Measurements from ENCODE around the gene CLPTM1L.
"Not testable (repeated sequence)": the region's sequence is repeated elsewhere in the genome, so short reads cannot be mapped to it uniquely, and the experiment has no call there.

The CLPTM1L gene

GRCh38 chr5:1366514-1366913 lies 21.6 kb upstream of the CLPTM1L start:
- Histone ChIP-seq H3K9ac (ENCODE audit: low read depth, low read length) (no peak overlapping the region), H3K36me3 (ENCODE audit: control insufficient read depth, insufficient read depth, low read length) (no peaks in the 10 kb centered on the region), H3K4me3 (ENCODE audit: low read depth, low read length) (no peak overlapping the region), H3K4me1 (ENCODE audit: control insufficient read depth, insufficient read depth, low read length) (no peaks in the 10 kb centered on the region), H3K27me3 (ENCODE audit: control insufficient read depth, insufficient read depth, low read length) (no peaks in the 10 kb centered on the region), H3K9me3 (ENCODE audit: control insufficient read depth, insufficient read depth, low read length) (no peaks in the 10 kb centered on the region)

- H3K9ac ChIP-seq (ENCODE audit: low read depth, low read length), result no peak overlapping the region
- no peaks in the 10 kb centered on the region for H3K27me3 ChIP-seq (ENCODE audit: control insufficient read depth, insufficient read depth, low read length)
- no peak overlapping the region for H3K4me3 ChIP-seq (ENCODE audit: low read depth, low read length)
Measured at GRCh38 chr5:1364211-1364610, 19.3 kb upstream of the CLPTM1L start.

GRCh38 chr5:1363581-1363980 lies 18.7 kb upstream of the CLPTM1L start:
- Histone ChIP-seq H3K9me3 (ENCODE audit: control insufficient read depth, insufficient read depth, low read length) (no peaks in the 10 kb centered on the region), H3K4me1 (ENCODE audit: control insufficient read depth, insufficient read depth, low read length) (no peaks in the 10 kb centered on the region), H3K36me3 (ENCODE audit: control insufficient read depth, insufficient read depth, low read length) (no peaks in the 10 kb centered on the region), H3K9ac (ENCODE audit: low read depth, low read length) (no peak overlapping the region), H3K4me3 (ENCODE audit: low read depth, low read length) (no peak overlapping the region), H3K27me3 (ENCODE audit: control insufficient read depth, insufficient read depth, low read length) (no peaks in the 10 kb centered on the region)

More at GRCh38 chr5:1364211-1364610, 19.3 kb upstream of the CLPTM1L start:
- Histone ChIP-seq H3K9me3 (ENCODE audit: control insufficient read depth, insufficient read depth, low read length) (no peaks in the 10 kb centered on the region), H3K36me3 (ENCODE audit: control insufficient read depth, insufficient read depth, low read length) (no peaks in the 10 kb centered on the region), H3K4me1 (ENCODE audit: control insufficient read depth, insufficient read depth, low read length) (no peaks in the 10 kb centered on the region)

- no peaks in the 10 kb centered on the region for H3K27me3 ChIP-seq (ENCODE audit: control insufficient read depth, insufficient read depth, low read length)
- H3K9ac ChIP-seq (ENCODE audit: low read depth, low read length), result no peak overlapping the region
- no peak overlapping the region for H3K4me3 ChIP-seq (ENCODE audit: low read depth, low read length)
- H3K9me3 ChIP-seq (ENCODE audit: control insufficient read depth, insufficient read depth, low read length), result no peaks in the 10 kb centered on the region
- no peaks in the 10 kb centered on the region for H3K4me1 ChIP-seq (ENCODE audit: control insufficient read depth, insufficient read depth, low read length)
- H3K36me3 ChIP-seq (ENCODE audit: control insufficient read depth, insufficient read depth, low read length), result no peaks in the 10 kb centered on the region
Measured at GRCh38 chr5:1363160-1363559, 18.3 kb upstream of the CLPTM1L start.

GRCh38 chr5:1362242-1363015 lies 17.5 kb upstream of the CLPTM1L start:
- Histone ChIP-seq H3K9me3 (ENCODE audit: control insufficient read depth, insufficient read depth, low read length) (no peaks in the 10 kb centered on the region), H3K4me1 (ENCODE audit: control insufficient read depth, insufficient read depth, low read length) (no peaks in the 10 kb centered on the region), H3K4me3 (ENCODE audit: low read depth, low read length) (no peak overlapping the region), H3K27me3 (ENCODE audit: control insufficient read depth, insufficient read depth, low read length) (no peaks in the 10 kb centered on the region), H3K9ac (ENCODE audit: low read depth, low read length) (no peak overlapping the region), H3K36me3 (ENCODE audit: control insufficient read depth, insufficient read depth, low read length) (no peaks in the 10 kb centered on the region)

- H3K36me3 ChIP-seq (ENCODE audit: control insufficient read depth, insufficient read depth, low read length), result no peaks in the 10 kb centered on the region
- no peak overlapping the region for H3K9ac ChIP-seq (ENCODE audit: low read depth, low read length)
- H3K4me1 ChIP-seq (ENCODE audit: control insufficient read depth, insufficient read depth, low read length), result no peaks in the 10 kb centered on the region
- H3K4me3 ChIP-seq (ENCODE audit: low read depth, low read length), result no peak overlapping the region
- no peaks in the 10 kb centered on the region for H3K27me3 ChIP-seq (ENCODE audit: control insufficient read depth, insufficient read depth, low read length)
- no peaks in the 10 kb centered on the region for H3K9me3 ChIP-seq (ENCODE audit: control insufficient read depth, insufficient read depth, low read length)
Measured at GRCh38 chr5:1360861-1361260, 16.0 kb upstream of the CLPTM1L start.

GRCh38 chr5:1360367-1360766 lies 15.5 kb upstream of the CLPTM1L start:
- not testable (repeated sequence) for H3K4me3 ChIP-seq (ENCODE audit: low read depth, low read length); H3K27me3 ChIP-seq (ENCODE audit: control insufficient read depth, insufficient read depth, low read length); H3K4me1 ChIP-seq (ENCODE audit: control insufficient read depth, insufficient read depth, low read length); H3K9ac ChIP-seq (ENCODE audit: low read depth, low read length); H3K36me3 ChIP-seq (ENCODE audit: control insufficient read depth, insufficient read depth, low read length); H3K9me3 ChIP-seq (ENCODE audit: control insufficient read depth, insufficient read depth, low read length)

GRCh38 chr5:1359713-1360112 lies 14.8 kb upstream of the CLPTM1L start:
- H3K9ac ChIP-seq (ENCODE audit: low read depth, low read length), result no peak overlapping the region
- no peaks in the 10 kb centered on the region for H3K9me3 ChIP-seq (ENCODE audit: control insufficient read depth, insufficient read depth, low read length)
- no peaks in the 10 kb centered on the region for H3K27me3 ChIP-seq (ENCODE audit: control insufficient read depth, insufficient read depth, low read length)
- no peaks in the 10 kb centered on the region for H3K36me3 ChIP-seq (ENCODE audit: control insufficient read depth, insufficient read depth, low read length)
- H3K4me3 ChIP-seq (ENCODE audit: low read depth, low read length), result no peak overlapping the region
- no peaks in the 10 kb centered on the region for H3K4me1 ChIP-seq (ENCODE audit: control insufficient read depth, insufficient read depth, low read length)

- Histone ChIP-seq H3K27me3 (ENCODE audit: control insufficient read depth, insufficient read depth, low read length) (no peaks in the 10 kb centered on the region), H3K36me3 (ENCODE audit: control insufficient read depth, insufficient read depth, low read length) (no peaks in the 10 kb centered on the region), H3K4me1 (ENCODE audit: control insufficient read depth, insufficient read depth, low read length) (no peaks in the 10 kb centered on the region), H3K4me3 (ENCODE audit: low read depth, low read length) (no peak overlapping the region), H3K9me3 (ENCODE audit: control insufficient read depth, insufficient read depth, low read length) (no peaks in the 10 kb centered on the region), H3K9ac (ENCODE audit: low read depth, low read length) (no peak overlapping the region)
Measured at GRCh38 chr5:1359031-1359645, 14.2 kb upstream of the CLPTM1L start.

- H3K4me1 ChIP-seq (ENCODE audit: control insufficient read depth, insufficient read depth, low read length), result no peaks in the 10 kb centered on the region
- no peak overlapping the region for H3K9ac ChIP-seq (ENCODE audit: low read depth, low read length)
- H3K36me3 ChIP-seq (ENCODE audit: control insufficient read depth, insufficient read depth, low read length), result no peaks in the 10 kb centered on the region
- no peaks in the 10 kb centered on the region for H3K27me3 ChIP-seq (ENCODE audit: control insufficient read depth, insufficient read depth, low read length)
- H3K4me3 ChIP-seq (ENCODE audit: low read depth, low read length), result no peak overlapping the region
- no peaks in the 10 kb centered on the region for H3K9me3 ChIP-seq (ENCODE audit: control insufficient read depth, insufficient read depth, low read length)
Measured at GRCh38 chr5:1358726-1359025, 13.8 kb upstream of the CLPTM1L start.

- Histone ChIP-seq H3K9ac (ENCODE audit: low read depth, low read length) (no peak overlapping the region), H3K36me3 (ENCODE audit: control insufficient read depth, insufficient read depth, low read length) (no peaks in the 10 kb centered on the region), H3K4me1 (ENCODE audit: control insufficient read depth, insufficient read depth, low read length) (no peaks in the 10 kb centered on the region), H3K27me3 (ENCODE audit: control insufficient read depth, insufficient read depth, low read length) (no peaks in the 10 kb centered on the region), H3K4me3 (ENCODE audit: low read depth, low read length) (no peak overlapping the region), H3K9me3 (ENCODE audit: control insufficient read depth, insufficient read depth, low read length) (no peaks in the 10 kb centered on the region)
Measured at GRCh38 chr5:1357946-1358725, 13.2 kb upstream of the CLPTM1L start.
